Parathyroid adenoma (tissue), 2 donors: ENCODE results near the gene TMEM116.

Experiments
- H2AFZ ChIP-seq: fragments of 300-600 bp; sonication (generic); one replicate; pipeline ENCODE4 v1.7.0; 2017; ENCODE audit warnings: antibody characterized with exemption, mild to moderate bottlenecking
- H3K27ac ChIP-seq: fragments of 300-600 bp; sonication (generic); one replicate; pipeline ENCODE4 v1.7.0; 2017
- H3K27me3 ChIP-seq: fragments of 300-600 bp; sonication (generic); one replicate; pipeline ENCODE4 v1.7.0; 2017; ENCODE audit warnings: low read length; ENCODE audit not compliant: control insufficient read depth, insufficient read depth
- H3K36me3 ChIP-seq: fragments of 300-600 bp; sonication (generic); one replicate; pipeline ENCODE4 v1.7.0; 2017; ENCODE audit warnings: low read length; ENCODE audit not compliant: control insufficient read depth, insufficient read depth
- H3K4me1 ChIP-seq: fragments of 300-600 bp; sonication (generic); one replicate; pipeline ENCODE4 v1.7.0; 2017; ENCODE audit warnings: control low read depth
- H3K4me2 ChIP-seq: fragments of 300-600 bp; sonication (generic); one replicate; pipeline ENCODE4 v1.7.0; 2017; ENCODE audit warnings: low read length
- H3K4me3 ChIP-seq: fragments of 300-600 bp; sonication (generic); one replicate; pipeline ENCODE4 v1.7.0; 2017; ENCODE audit warnings: low read depth, low read length
- H3K79me2 ChIP-seq: fragments of 300-600 bp; sonication (generic); one replicate; pipeline ENCODE4 v1.7.0; 2017; ENCODE audit warnings: control low read depth
- H3K9ac ChIP-seq: fragments of 300-600 bp; sonication (generic); one replicate; pipeline ENCODE4 v1.7.0; 2017; ENCODE audit warnings: mild to moderate bottlenecking
- H3K9me3 ChIP-seq: fragments of 300-600 bp; sonication (generic); one replicate; pipeline ENCODE4 v1.7.0; 2017; ENCODE audit warnings: low read length; ENCODE audit not compliant: control insufficient read depth
- TF ChIP-seq, protein P1 (sequence below): fragments of 300-600 bp; sonication (generic); IDR thresholded peaks from one replicate; pipeline ENCODE4 v1.7.0; 2017; ENCODE audit warnings: antibody characterized with exemption, mild to moderate bottlenecking
- donor health status: primary hyperparathyroidism.

The TMEM116 gene

DNA sequence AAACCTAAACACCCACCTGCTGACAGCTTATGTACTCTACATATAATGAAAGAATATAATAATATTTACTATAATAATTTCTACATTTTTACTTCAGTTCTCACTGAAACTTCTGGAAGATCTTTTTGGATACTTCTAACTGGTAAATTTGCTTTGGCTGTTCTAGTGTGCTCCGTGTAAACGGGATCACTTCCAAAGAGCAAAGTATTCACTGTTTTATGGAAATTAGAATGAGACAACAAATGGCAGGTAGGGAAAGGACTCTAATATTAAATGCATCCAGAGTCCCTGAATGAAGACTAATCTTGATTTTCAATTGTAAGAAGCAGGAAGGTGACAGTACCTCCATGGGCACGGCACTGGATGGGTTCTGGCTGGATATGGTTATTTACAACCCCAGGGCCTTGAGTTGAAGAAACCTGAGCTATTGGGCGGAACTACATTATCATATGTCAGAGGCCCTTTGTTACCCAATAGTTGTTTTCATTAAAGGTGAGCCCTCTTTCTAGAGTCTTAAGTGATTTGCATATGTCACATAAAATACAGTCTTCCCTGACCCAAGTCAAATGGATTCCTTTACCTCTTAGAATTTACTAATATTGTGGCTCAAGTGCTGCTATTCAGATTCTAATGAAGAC lies 10.9 kb upstream of the TMEM116 start:
- TF ChIP-seq, protein P1, sequence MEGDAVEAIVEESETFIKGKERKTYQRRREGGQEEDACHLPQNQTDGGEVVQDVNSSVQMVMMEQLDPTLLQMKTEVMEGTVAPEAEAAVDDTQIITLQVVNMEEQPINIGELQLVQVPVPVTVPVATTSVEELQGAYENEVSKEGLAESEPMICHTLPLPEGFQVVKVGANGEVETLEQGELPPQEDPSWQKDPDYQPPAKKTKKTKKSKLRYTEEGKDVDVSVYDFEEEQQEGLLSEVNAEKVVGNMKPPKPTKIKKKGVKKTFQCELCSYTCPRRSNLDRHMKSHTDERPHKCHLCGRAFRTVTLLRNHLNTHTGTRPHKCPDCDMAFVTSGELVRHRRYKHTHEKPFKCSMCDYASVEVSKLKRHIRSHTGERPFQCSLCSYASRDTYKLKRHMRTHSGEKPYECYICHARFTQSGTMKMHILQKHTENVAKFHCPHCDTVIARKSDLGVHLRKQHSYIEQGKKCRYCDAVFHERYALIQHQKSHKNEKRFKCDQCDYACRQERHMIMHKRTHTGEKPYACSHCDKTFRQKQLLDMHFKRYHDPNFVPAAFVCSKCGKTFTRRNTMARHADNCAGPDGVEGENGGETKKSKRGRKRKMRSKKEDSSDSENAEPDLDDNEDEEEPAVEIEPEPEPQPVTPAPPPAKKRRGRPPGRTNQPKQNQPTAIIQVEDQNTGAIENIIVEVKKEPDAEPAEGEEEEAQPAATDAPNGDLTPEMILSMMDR = no peak
- no peak overlapping the region for H3K27ac ChIP-seq
- H3K27me3 ChIP-seq = no peaks in the 10 kb centered on the region
- peaks cover 13% of the 10 kb centered on the region for H3K4me1 ChIP-seq
- H3K9me3 ChIP-seq = no peaks in the 10 kb centered on the region
- H3K4me2 ChIP-seq = no peak overlapping the region
- no peak overlapping the region for H3K9ac ChIP-seq
- no peaks in the 10 kb centered on the region for H3K36me3 ChIP-seq
- H3K79me2 ChIP-seq = peaks cover 9% of the 10 kb centered on the region
- no peak overlapping the region for H3K4me3 ChIP-seq
- no peak overlapping the region for H2AFZ ChIP-seq

DNA sequence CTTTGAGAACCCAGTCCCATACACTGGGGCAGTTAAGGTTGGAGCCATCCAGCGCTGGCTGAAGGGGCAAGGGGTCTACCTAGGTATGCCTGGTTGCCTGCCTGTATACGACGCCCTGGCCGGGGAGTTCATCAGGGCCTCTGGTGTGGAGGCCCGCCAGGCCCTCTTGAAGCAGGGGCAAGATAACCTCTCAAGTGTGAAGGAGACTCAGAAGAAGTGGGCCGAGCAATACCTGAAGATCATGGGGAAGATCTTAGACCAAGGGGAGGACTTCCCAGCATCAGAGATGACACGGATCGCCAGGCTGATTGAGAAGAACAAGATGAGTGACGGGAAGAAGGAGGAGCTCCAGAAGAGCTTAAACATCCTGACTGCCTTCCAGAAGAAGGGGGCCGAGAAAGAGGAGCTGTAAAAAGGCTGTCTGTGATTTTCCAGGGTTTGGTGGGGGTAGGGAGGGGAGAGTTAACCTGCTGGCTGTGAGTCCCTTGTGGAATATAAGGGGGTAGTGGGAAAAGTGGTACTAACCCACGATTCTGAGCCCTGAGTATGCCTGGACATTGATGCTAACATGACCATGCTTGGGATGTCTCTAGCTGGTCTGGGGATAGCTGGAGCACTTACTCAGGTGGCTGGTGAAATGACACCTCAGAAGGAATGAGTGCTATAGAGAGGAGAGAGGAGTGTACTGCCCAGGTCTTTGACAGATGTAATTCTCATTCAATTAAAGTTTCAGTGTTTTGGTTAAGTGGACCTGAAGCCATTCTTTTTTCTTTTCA lies 9.5 kb upstream of the TMEM116 start:
- H2AFZ ChIP-seq = peak overlapping the region; percentile 16
- H3K9me3 ChIP-seq = no peaks in the 10 kb centered on the region
- no peak overlapping the region for H3K9ac ChIP-seq
- peaks cover 21% of the 10 kb centered on the region for H3K79me2 ChIP-seq
- peaks cover 25% of the 10 kb centered on the region for H3K4me1 ChIP-seq
- H3K27me3 ChIP-seq = no peaks in the 10 kb centered on the region
- H3K4me3 ChIP-seq = no peak overlapping the region
- no peak overlapping the region for H3K4me2 ChIP-seq
- H3K36me3 ChIP-seq = no peaks in the 10 kb centered on the region
- TF ChIP-seq, protein P1 = no peak
- H3K27ac ChIP-seq = peak overlapping the region; percentile 44

DNA sequence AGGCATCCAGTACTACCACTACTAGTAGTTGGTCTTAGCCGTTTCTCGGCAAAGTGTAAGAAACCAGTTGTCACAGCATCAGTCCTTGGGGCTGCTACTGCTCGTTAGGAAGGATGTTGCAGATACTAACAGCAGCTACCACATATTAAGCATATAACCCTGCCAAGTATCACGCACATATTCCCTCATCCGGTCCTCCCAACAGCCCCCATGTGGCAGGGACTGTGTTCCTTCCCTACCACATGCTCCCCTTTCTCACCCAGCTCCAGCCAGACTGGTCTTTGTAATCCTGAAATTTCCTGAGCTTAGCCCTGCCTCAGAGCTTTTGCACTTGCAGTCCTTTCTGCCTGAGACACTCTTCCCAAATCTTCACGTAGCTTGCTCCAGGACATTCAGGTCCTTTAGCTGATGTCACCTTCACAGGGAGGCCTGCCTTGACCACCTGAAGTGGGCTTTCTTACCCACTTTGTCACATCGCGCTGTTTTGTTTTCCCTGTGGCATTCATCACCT lies 8.0 kb upstream of the TMEM116 start:
- no peaks in the 10 kb centered on the region for H3K9me3 ChIP-seq
- no peak overlapping the region for H3K4me3 ChIP-seq
- H3K27ac ChIP-seq = no peak overlapping the region
- no peaks in the 10 kb centered on the region for H3K27me3 ChIP-seq
- TF ChIP-seq, protein P1 = no peak
- H3K4me1 ChIP-seq = peaks cover 32% of the 10 kb centered on the region
- no peak overlapping the region for H2AFZ ChIP-seq
- no peak overlapping the region for H3K4me2 ChIP-seq
- H3K36me3 ChIP-seq = no peaks in the 10 kb centered on the region
- no peak overlapping the region for H3K9ac ChIP-seq
- H3K79me2 ChIP-seq = peaks cover 21% of the 10 kb centered on the region

DNA sequence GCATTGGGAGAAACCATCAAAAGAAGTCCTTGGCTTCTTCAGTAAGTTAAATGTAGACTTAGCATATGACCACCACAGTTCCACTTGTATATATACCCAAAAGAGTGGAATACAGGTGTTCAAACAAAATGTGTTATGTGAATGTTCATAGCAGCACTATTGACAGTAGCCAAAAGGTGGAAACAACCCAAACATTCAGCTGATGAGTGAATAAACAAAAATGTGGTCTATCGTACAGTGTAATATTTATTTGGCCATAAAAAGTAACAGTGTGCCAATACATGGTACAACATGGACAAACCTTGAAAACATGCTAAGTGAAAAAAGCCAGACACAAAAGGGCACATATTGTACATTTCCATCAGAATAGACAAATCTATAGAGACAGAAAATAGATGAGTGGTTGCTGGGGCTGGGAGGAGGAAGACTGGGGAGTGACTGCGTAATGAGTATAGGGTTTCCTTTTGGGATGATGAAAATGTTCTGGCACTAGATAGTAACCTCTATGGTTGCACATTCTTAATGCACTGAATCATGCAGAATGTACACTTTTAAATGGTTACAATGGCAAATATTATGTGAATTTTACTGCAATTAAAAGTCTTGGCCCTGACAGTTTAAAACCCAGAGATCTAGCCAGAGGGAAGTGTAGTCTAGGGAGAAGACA lies 5.7 kb upstream of the TMEM116 start:
- Histone ChIP-seq H2AFZ (no peak overlapping the region), H3K36me3 (no peaks in the 10 kb centered on the region), H3K4me1 (peaks cover 31% of the 10 kb centered on the region), H3K9me3 (no peaks in the 10 kb centered on the region), H3K9ac (no peak overlapping the region), H3K27ac (no peak overlapping the region), H3K79me2 (peaks cover 34% of the 10 kb centered on the region), H3K4me2 (no peak overlapping the region), H3K27me3 (no peaks in the 10 kb centered on the region), H3K4me3 (no peak overlapping the region)
- TF ChIP-seq, protein P1 = no peak
